Calu3 (cell line): ENCODE measurements around the gene FNDC3B. TPM values are rescaled to one million over a fixed set of nuclear protein-coding genes. Genes with fewer than 3 reads are reported as not detected.
A peak's percentile ranks its signal among the peaks of the same experiment; 100 is the strongest.

ENCODE experiments used
- BruUV-seq: library from RNA; stranded (reverse); fragments of 400-500 nt; replicated peaks from 2 replicates; lab custom pipeline; 2021; lab: Mats Ljungman, UMichigan
- CTCF ChIA-PET: fragments of 300-600 bp; sonication (Branson Sonifier 250); formaldehyde crosslinking; loops from one replicate; lab custom pipeline; 2022; ENCODE audit warnings: antibody characterized with exemption; lab: Charles Lee
- DNase-seq: peaks from one replicate; pipeline ENCODE4 v3.0.0; 2022
- H3K27ac Mint-ChIP-seq: one replicate; pipeline ENCODE4 v1.8.0; 2022; ENCODE audit warnings: mixed read lengths; ENCODE audit not compliant: unreplicated experiment
- H3K27me3 Mint-ChIP-seq: one replicate; pipeline ENCODE4 v1.8.0; 2022; ENCODE audit warnings: mixed read lengths; ENCODE audit not compliant: unreplicated experiment
- H3K36me3 Mint-ChIP-seq: one replicate; pipeline ENCODE4 v1.8.0; 2022; ENCODE audit warnings: mild to moderate bottlenecking, moderate library complexity, mixed read lengths; ENCODE audit not compliant: insufficient read depth, unreplicated experiment
- H3K4me1 Mint-ChIP-seq: one replicate; pipeline ENCODE4 v1.8.0; 2022; ENCODE audit warnings: mild to moderate bottlenecking, low read depth, mixed read lengths; ENCODE audit not compliant: unreplicated experiment
- H3K4me3 Mint-ChIP-seq: one replicate; pipeline ENCODE4 v1.8.0; 2022; ENCODE audit warnings: mild to moderate bottlenecking, low read depth, moderate library complexity, mixed read lengths; ENCODE audit not compliant: unreplicated experiment
- H3K9me3 Mint-ChIP-seq: one replicate; pipeline ENCODE4 v1.8.0; 2022; ENCODE audit warnings: low read depth, mixed read lengths; ENCODE audit not compliant: unreplicated experiment
- CTCF ChIP-seq: fragments of 200-600 bp; IDR thresholded peaks from one replicate; pipeline ENCODE4 v1.8.0; 2022; ENCODE audit warnings: antibody characterized with exemption; ENCODE audit not compliant: unreplicated experiment
- intact Hi-C: fragments of 100-400 bp; cut with micrococcal nuclease; formaldehyde crosslinking; loops from one replicate; pipeline ENCODE4 v1.10.0; 2022; ENCODE audit not compliant: unreplicated experiment
- total RNA-seq: library from RNA; stranded (reverse); gene quantifications from 2 replicates; pipeline ENCODE4 v1.2.3, GENCODE V29; 2022

The FNDC3B gene
- total RNA-seq, 1 experiment from 2014 or later, result 453 TPM

GRCh38 chr3:172112078-172112733, 72.8 kb downstream of the FNDC3B start:
- no TSS peak for BruUV-seq
- CTCF ChIA-PET, result no interaction called here
- H3K36me3 Mint-ChIP-seq, result peaks cover 75% of the 10 kb centered on the region
- DNase-seq, result no peak
- no peaks in the 10 kb centered on the region for H3K9me3 Mint-ChIP-seq
- no peaks in the 10 kb centered on the region for H3K27me3 Mint-ChIP-seq
- peaks cover 45% of the 10 kb centered on the region for H3K4me1 Mint-ChIP-seq
- no peak for TF ChIP-seq CTCF
- H3K4me3 Mint-ChIP-seq, result no peak overlapping the region
- no peak overlapping the region for H3K27ac Mint-ChIP-seq
- intact Hi-C loops, result no loop called here

GRCh38 chr3:172112734-172113120, 73.3 kb downstream of the FNDC3B start:
- no TSS peak for BruUV-seq
- peaks cover 73% of the 10 kb centered on the region for H3K36me3 Mint-ChIP-seq
- CTCF ChIA-PET, result no interaction called here
- DNase-seq, result no peak
- no peak for TF ChIP-seq CTCF
- no peak overlapping the region for H3K27ac Mint-ChIP-seq
- H3K27me3 Mint-ChIP-seq, result no peaks in the 10 kb centered on the region
- peaks cover 41% of the 10 kb centered on the region for H3K4me1 Mint-ChIP-seq
- H3K4me3 Mint-ChIP-seq, result no peak overlapping the region
- no peaks in the 10 kb centered on the region for H3K9me3 Mint-ChIP-seq
- intact Hi-C loops, result no loop called here

- Mint-ChIP-seq H3K9me3 (no peaks in the 10 kb centered on the region), H3K27me3 (no peaks in the 10 kb centered on the region), H3K27ac (peak overlapping the region; percentile 10), H3K4me1 (peaks cover 40% of the 10 kb centered on the region), H3K4me3 (no peak overlapping the region), H3K36me3 (peaks cover 76% of the 10 kb centered on the region)
- CTCF ChIA-PET, result no interaction called here
- intact Hi-C loops, result no loop called here
- DNase-seq, result no peak
- BruUV-seq, result no TSS peak
- no peak for TF ChIP-seq CTCF
These were observed 74.3 kb downstream of the FNDC3B start for GRCh38 chr3:172113710-172114109.

GRCh38 chr3:172115059-172115458, 75.7 kb downstream of the FNDC3B start:
- BruUV-seq, result no TSS peak
- CTCF ChIA-PET, result no interaction called here
- H3K9me3 Mint-ChIP-seq, result no peaks in the 10 kb centered on the region
- intact Hi-C loops, result no loop called here
- H3K4me3 Mint-ChIP-seq, result no peak overlapping the region
- peaks cover 89% of the 10 kb centered on the region for H3K36me3 Mint-ChIP-seq
- no peak for TF ChIP-seq CTCF
- peaks cover 47% of the 10 kb centered on the region for H3K4me1 Mint-ChIP-seq
- DNase-seq, result no peak
- H3K27ac Mint-ChIP-seq, result no peak overlapping the region
- H3K27me3 Mint-ChIP-seq, result no peaks in the 10 kb centered on the region
